Peyer's patch (tissue), 4 donors: Measurements from ENCODE around the gene MT1F. TPM values are rescaled to one million over a fixed set of nuclear protein-coding genes. Genes with fewer than 3 reads are reported as not detected.
"Not testable (repeated sequence)": the region's sequence is repeated elsewhere in the genome, so short reads cannot be mapped to it uniquely, and the experiment has no call there.

Experiments
- DNase-seq, 3 donors: peaks; one replicate each; pipeline ENCODE4 v3.0.0-alpha.2; 2017 to 2019
- H3K27ac ChIP-seq, 4 donors: fragments of 200-600 bp; sonication (generic); one replicate each; pipeline ENCODE4 v1.5.1; 2016 to 2019
- H3K27me3 ChIP-seq, 2 donors: fragments of 200-600 bp; sonication (generic); one replicate each; pipeline ENCODE4 v1.5.1; 2019
- H3K36me3 ChIP-seq, 3 donors: fragments of 200-600 bp; sonication (generic); one replicate each; pipeline ENCODE4 v1.5.1; 2016 to 2019
- H3K4me1 ChIP-seq, 4 donors: fragments of 200-600 bp; sonication (generic); one replicate each; pipeline ENCODE4 v1.5.1; 2016 to 2019
- H3K4me3 ChIP-seq, 4 donors: fragments of 200-600 bp; sonication (generic); 1 replicate in 3 of 4; 2 replicates in 1 of 4; pipeline ENCODE4 v1.5.1; 2016 to 2019; ENCODE audit warnings: mild to moderate bottlenecking in 1 of 4
- H3K9me3 ChIP-seq, 4 donors: fragments of 200-600 bp; sonication (generic); one replicate each; pipeline ENCODE4 v1.5.1; 2016 to 2019; ENCODE audit warnings: mild to moderate bottlenecking in 1 of 4
- POLR2A ChIP-seq, 2 donors: fragments of 450-650 bp; IDR thresholded peaks; one replicate each; pipeline ENCODE4 v1.5.1; 2017; ENCODE audit warnings: antibody characterized with exemption in 2 of 2, mild to moderate bottlenecking in 2 of 2, moderate library complexity in 2 of 2
- total RNA-seq, 4 donors: library from RNA; depleted of rRNA; stranded (reverse); fragments of >200 nt; gene quantifications; one replicate each; pipeline ENCODE4 v1.1.0, GENCODE V29; 2016
- TF ChIP-seq, protein P1 (sequence below), 6 experiments: fragments of 450-650 bp in 4 of 6; fragments of 200-600 bp in 2 of 6; sonication (generic) in 1 of 6; IDR thresholded peaks; one replicate each; pipeline ENCODE4 v1.5.1; 2017 to 2019; ENCODE audit warnings: antibody characterized with exemption in 6 of 6, mild to moderate bottlenecking in 3 of 6, moderate library complexity in 1 of 6

The MT1F gene
- total RNA-seq, 4 donors from 2014 or later, result 8.0 to 310 (median 44.1) TPM

DNA sequence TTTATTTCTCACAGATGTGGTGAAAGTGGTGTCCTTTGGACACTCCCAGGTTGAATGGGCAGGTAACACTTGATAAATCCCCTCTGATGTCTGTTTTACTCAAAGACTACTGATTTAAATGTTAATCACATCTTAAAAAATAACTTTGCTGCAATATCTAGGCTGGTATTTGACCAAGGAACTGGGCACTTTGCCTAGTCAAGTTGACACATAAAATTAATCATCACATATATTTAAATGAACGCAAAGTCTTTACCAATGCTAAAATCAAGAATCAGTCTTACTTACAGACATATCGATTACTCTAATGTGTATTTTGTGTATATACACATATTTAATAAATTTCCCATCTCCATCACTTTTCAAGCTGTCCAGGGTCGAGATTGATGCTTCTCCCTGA lies 42.4 kb upstream of the MT1F start:
- no peaks in the 10 kb centered on the region for H3K27me3 ChIP-seq
- no peaks in the 10 kb centered on the region for H3K36me3 ChIP-seq
- no peak overlapping the region for H3K4me3 ChIP-seq
- TF ChIP-seq POLR2A (IDR thresholded peaks at IDR 0.05), result no peak
- TF ChIP-seq, protein P1, sequence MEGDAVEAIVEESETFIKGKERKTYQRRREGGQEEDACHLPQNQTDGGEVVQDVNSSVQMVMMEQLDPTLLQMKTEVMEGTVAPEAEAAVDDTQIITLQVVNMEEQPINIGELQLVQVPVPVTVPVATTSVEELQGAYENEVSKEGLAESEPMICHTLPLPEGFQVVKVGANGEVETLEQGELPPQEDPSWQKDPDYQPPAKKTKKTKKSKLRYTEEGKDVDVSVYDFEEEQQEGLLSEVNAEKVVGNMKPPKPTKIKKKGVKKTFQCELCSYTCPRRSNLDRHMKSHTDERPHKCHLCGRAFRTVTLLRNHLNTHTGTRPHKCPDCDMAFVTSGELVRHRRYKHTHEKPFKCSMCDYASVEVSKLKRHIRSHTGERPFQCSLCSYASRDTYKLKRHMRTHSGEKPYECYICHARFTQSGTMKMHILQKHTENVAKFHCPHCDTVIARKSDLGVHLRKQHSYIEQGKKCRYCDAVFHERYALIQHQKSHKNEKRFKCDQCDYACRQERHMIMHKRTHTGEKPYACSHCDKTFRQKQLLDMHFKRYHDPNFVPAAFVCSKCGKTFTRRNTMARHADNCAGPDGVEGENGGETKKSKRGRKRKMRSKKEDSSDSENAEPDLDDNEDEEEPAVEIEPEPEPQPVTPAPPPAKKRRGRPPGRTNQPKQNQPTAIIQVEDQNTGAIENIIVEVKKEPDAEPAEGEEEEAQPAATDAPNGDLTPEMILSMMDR (IDR thresholded peaks at IDR 0.05), result no peak
- peaks cover 0 to 23% (median 1%) of the 10 kb centered on the region in 4 donors for H3K4me1 ChIP-seq
- no peaks in the 10 kb centered on the region for H3K9me3 ChIP-seq
- H3K27ac ChIP-seq, result no peak overlapping the region
- DNase-seq, result no peak

DNA sequence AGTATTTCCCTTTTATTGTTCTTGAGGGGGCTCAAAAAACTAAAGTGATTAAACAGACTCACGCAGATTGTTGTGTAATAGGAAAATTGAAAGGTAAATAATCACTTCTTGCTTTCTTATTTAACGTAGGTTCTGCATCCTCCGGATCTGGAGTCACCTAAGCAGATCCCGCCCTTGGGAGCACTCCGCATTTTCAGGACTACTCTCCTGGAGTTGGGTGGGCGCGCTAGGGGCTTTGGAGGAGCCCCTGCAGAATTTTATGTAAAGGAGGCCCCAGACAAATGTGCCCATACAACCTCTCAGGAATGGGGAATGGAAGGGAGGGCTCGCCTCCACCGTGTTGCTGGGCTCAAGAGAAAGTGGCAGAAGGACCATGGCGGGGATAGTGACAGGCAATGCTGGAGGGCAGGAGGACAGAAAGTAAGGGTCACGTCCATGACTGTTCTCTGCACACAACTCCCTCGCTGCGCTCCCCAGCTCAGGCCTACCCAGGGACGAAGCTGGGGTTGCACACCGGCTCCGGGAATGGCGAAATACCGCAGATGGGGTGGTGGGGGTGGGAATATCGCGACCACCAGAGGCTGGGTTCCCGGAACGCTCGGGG lies 41.0 kb upstream of the MT1F start:
- Histone ChIP-seq H3K9me3 (no peaks in the 10 kb centered on the region), H3K36me3 (no peaks in the 10 kb centered on the region), H3K27ac (peak overlapping the region in 2 of 4 donors; percentile 35 to 47), H3K27me3 (no peaks in the 10 kb centered on the region), H3K4me3 (peak overlapping the region; percentile 27 to 55 (median 41)), H3K4me1 (peaks cover 0 to 21% (median 0%) of the 10 kb centered on the region in 4 donors)
- TF ChIP-seq POLR2A (IDR thresholded peaks at IDR 0.05), result no peak
- TF ChIP-seq, protein P1 (IDR thresholded peaks at IDR 0.05), result no peak
- no peak for DNase-seq

DNA sequence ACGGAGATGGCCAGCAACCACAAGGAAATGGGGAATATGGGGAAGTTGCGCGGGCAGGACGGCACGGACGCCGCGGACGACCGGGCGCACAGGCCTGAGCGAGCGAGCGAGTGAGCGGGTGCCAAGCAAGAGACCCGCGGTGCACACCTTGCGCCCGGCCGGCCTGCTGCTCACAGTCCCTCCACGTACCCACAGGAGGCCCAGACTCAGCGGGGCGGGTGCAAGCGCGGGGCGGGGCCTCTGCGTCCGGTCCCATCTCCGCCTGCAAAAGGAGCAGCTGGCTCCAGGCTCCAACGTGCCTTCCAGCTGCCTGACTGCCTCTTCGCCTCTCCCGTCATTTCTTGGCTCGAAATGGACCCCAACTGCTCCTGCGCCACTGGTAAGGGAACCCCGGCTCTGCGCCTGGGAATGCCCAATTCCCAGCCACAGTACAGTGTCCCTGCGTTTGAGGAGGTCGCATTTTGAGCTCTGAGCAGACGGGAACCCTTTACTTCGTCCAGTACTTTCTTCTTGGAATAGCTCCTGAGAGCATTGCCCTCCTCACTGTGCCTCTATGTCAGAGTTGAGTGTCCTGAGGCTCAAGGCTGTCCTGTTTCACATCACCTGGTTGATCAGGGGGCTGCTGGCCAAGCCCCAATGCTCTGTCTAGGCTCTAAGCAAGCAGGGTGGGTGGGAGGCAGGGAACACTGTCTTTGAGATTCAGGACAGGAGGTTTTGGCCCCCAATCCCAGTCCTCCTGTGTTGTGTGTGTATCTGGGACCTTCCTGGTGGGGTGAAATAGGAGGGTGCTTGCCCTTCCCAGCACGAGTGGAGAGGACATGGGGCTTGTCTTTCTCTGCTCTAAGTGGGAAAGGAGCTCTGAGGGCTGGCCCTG lies 40.3 kb upstream of the MT1F start:
- Histone ChIP-seq H3K36me3 (no peaks in the 10 kb centered on the region), H3K4me1 (peaks cover 0 to 21% (median 0%) of the 10 kb centered on the region in 4 donors), H3K27me3 (no peaks in the 10 kb centered on the region), H3K4me3 (peak overlapping the region; percentile 27 to 55 (median 41)), H3K27ac (peak overlapping the region in 2 of 4 donors; percentile 35 to 47), H3K9me3 (no peaks in the 10 kb centered on the region)
- TF ChIP-seq POLR2A (IDR thresholded peaks at IDR 0.05), result no peak
- TF ChIP-seq, protein P1 (IDR thresholded peaks at IDR 0.05), result peak in 2 of 6 experiments; percentile 13 to 25
- DNase-seq, result peak in 2 of 3 donors; percentile 77 to 86

DNA sequence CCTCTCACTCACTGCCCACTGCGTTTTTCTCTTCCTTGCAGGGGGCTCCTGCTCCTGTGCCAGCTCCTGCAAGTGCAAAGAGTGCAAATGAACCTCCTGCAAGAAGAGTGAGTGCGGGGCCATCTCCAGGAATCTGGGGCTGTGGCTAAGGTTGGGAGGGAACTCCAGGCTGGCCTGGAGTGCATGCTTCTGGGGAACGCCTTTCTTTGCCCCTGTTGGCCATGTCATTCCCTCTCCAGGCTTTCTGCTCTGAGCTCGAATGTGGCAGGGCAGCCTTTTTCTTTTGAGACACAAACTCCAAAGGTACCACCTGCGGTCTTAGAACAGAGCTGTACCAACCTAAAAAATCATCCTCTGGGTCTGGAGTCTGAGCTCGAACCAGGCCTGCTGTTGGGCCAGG lies 39.6 kb upstream of the MT1F start:
- Histone ChIP-seq H3K36me3 (no peaks in the 10 kb centered on the region), H3K4me3 (no peak overlapping the region), H3K27me3 (no peaks in the 10 kb centered on the region), H3K27ac (no peak overlapping the region), H3K4me1 (peaks cover 0 to 21% (median 0%) of the 10 kb centered on the region in 4 donors), H3K9me3 (no peaks in the 10 kb centered on the region)
- DNase-seq, result no peak
- TF ChIP-seq, protein P1 (IDR thresholded peaks at IDR 0.05), result no peak
- TF ChIP-seq POLR2A (IDR thresholded peaks at IDR 0.05), result no peak

DNA sequence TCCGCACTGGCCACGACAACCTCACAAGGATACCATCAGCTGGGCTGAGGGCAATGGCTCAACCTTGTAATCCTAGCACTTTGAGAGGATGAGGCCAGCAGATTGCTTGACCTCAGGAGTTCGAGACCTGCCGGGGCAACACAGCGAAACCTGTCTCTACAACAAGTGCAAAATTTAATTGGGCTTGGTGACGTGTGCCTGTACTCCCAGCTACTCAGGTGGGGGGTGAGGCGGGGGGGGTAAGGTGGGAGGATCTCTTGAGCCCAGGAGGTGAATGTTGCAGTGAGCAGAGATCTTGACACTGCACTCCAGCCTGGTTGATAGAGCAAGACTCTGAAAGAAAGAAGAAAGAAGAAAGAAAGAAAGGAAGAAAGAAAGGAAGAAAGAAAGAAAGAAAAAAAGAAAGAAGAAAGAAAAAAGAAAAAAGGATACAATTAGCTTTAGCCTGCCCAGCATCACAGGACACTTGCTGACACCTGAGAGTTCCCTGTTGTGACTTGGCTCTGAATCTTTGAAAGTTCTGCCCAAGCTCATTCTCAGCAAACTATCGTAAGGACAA lies 37.3 kb upstream of the MT1F start:
- Histone ChIP-seq H3K27me3 (no peaks in the 10 kb centered on the region), H3K36me3 (no peaks in the 10 kb centered on the region), H3K9me3 (no peaks in the 10 kb centered on the region), H3K27ac (no peak overlapping the region), H3K4me3 (no peak overlapping the region), H3K4me1 (peaks cover 0 to 21% (median 2%) of the 10 kb centered on the region in 4 donors)
- no peak for DNase-seq
- TF ChIP-seq POLR2A (IDR thresholded peaks at IDR 0.05), result no peak
- TF ChIP-seq, protein P1 (IDR thresholded peaks at IDR 0.05), result no peak

DNA sequence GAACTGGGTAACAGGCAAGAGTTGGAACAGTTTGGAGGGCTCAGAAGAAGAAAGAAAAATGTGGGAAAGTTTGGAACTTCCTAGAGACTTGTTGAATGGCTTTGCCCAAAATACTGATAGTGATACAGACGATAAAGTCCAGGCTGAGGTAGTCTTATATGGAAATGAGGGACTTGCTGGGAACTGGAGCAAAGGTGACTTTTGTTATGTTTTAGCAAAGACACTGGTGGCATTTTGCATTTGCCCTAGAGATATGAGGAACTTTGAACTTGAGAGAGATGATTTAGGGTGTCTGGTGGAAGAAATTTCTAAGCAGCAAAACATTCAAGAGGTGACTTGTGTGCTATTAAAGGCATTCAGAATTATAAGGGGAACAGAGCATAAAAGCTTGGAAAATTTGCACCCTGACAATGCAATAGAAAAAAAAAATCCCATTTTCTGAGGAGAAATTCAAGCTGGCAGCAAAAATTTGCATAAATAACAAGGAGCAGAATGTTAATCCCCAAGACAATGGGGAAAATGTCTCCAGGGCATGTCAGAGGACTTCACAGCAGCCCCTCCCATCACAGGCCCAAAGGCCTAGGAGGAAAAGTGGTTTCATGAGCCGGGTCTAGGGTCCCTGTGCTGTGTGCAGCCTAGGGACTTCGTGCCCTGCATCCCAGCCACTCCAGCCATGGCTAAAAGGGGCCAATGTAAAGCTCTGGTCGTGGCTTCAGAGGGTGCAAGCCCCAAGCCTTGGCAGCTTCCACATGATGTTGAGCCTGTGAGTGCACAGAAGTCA lies 35.9 kb upstream of the MT1F start:
- DNase-seq, H3K9me3 ChIP-seq, H3K27ac ChIP-seq, H3K36me3 ChIP-seq, H3K27me3 ChIP-seq, H3K4me3 ChIP-seq: not testable (repeated sequence)
- H3K4me1 ChIP-seq, result peaks cover 0 to 17% (median 4%) of the 10 kb centered on the region in 4 donors

DNA sequence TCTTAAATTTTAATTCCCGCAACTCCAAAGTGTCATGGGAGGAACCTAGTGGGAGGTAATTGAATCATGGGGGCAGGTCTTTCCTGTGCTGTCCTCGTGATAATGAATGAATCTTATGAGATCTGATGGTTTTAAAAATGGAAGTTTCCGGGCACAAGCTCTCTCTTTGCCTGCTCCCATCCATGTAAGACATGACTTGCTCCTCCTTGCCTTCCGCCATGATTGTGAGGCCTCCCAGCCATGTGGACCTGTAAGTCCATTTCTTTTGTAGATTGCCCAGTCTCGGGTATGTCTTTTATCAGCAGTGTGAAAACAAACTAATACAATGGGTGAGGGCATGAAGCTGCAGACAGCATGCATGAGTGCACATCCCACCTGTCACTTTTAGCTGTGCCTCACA lies 34.6 kb upstream of the MT1F start:
- DNase-seq, H3K27me3 ChIP-seq, H3K27ac ChIP-seq, H3K4me3 ChIP-seq, H3K36me3 ChIP-seq, H3K9me3 ChIP-seq, H3K4me1 ChIP-seq: not testable (repeated sequence)
